Measurements from ENCODE around the gene TBL1X.

TBL1X gene

DNA sequence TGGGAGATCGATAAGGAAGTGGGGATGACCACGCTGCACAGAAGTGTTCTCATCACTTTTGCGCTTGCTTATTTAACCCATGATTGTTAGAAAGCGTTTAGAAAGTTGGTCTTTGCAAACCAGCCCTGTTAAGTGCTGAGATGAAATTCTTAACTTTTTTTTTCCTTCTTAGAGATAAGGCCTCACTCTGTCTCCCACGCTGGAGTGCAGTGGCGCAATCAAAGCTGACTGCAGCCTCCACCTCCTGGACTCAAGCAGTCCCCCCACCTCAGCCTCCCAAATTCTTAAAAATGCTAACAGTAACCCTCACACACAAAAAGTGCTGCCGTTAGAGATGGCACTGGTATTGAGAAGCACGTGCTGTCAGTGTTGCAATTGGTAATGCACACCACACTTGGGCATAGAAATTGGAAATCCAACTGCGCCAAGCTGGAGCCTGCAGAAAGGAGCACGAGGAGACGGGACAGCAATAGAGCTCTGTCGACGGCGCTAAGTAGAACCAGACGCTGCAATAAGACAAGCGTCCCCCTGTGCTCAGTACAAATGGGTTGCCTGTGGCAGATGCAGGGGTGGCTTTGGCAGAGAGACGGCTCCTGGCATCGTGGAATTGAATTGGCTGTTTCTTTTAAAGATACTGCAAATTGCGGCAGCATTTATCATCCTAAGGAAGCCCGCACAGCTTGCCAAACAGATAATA lies 113.4 kb downstream of the TBL1X start:
- in situ Hi-C loops (cut with MboI; ENCODE audit: low sequenced_read_pairs), result no loop called here

DNA sequence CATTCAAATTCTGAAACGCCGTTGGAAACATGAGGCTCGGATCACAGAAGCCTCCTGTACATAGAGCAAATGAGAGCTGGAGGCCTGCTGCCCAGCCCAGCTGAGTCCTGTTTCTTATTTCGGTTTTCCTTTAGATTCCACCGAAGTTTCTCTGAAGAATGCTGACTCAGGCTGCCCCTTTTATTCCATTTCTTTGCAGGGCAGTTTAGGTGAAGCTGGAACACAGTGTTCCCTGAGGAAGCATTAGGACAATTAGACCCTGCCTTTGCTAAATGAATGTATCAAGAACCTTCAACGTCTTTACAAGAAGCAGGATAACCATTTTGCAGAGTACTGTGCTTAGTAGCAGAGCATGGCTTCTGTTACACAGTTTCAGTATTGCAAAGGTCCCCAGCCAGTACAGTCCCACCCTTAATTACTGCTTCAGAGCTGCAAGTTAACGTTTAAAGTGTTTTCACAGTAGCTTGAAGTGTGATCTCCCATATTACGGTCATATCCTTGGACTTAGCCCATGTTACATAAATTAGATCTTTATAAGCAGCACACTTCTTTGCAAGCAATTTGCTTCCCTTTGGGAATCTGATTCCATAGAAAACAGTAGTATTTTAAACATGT lies 117.0 kb downstream of the TBL1X start:
- in situ Hi-C loops (cut with MboI; ENCODE audit: low sequenced_read_pairs), result no loop called here

- in situ Hi-C loops (cut with MboI; ENCODE audit: low sequenced_read_pairs), result no loop called here
Observed at GRCh38 chrX:9582956-9583355, 118.1 kb downstream of the TBL1X start.

- in situ Hi-C loops (cut with MboI; ENCODE audit: low sequenced_read_pairs), result no loop called here
Observed at GRCh38 chrX:9586992-9587392, 122.1 kb downstream of the TBL1X start.

- in situ Hi-C loops (cut with MboI; ENCODE audit: low sequenced_read_pairs), result no loop called here
Observed at GRCh38 chrX:9587642-9588041, 122.8 kb downstream of the TBL1X start.

DNA sequence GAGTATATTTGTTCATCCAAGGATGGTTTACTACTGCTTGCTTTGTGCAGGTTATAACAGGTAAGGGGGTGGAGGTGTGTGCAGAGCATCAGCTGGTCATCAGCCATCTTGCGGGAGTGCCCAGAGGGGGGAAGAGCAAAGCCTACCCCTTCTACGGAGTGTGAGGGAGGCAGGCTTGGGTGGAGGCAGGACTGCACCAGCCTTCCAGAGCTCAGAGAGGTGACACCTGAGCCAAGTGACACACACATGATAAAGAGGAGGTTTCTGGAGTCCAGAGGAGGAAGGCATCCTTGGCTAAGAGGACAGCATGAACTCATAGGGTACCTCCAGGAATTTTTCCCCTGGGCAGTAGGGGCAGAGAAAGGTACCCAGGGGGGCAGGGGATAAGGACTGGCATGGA lies 126.6 kb downstream of the TBL1X start:
- in situ Hi-C loops (cut with MboI; ENCODE audit: low sequenced_read_pairs), result no loop called here

- in situ Hi-C loops (cut with MboI; ENCODE audit: low sequenced_read_pairs), result no loop called here
Observed at GRCh38 chrX:9593756-9594155, 128.9 kb downstream of the TBL1X start.

- in situ Hi-C loops (cut with MboI; ENCODE audit: low sequenced_read_pairs), result no loop called here
Observed at GRCh38 chrX:9595174-9595573, 130.3 kb downstream of the TBL1X start.

GRCh38 chrX:9596837-9597236 lies 132.0 kb downstream of the TBL1X start:
- in situ Hi-C loops (cut with MboI; ENCODE audit: low sequenced_read_pairs), result no loop called here

DNA sequence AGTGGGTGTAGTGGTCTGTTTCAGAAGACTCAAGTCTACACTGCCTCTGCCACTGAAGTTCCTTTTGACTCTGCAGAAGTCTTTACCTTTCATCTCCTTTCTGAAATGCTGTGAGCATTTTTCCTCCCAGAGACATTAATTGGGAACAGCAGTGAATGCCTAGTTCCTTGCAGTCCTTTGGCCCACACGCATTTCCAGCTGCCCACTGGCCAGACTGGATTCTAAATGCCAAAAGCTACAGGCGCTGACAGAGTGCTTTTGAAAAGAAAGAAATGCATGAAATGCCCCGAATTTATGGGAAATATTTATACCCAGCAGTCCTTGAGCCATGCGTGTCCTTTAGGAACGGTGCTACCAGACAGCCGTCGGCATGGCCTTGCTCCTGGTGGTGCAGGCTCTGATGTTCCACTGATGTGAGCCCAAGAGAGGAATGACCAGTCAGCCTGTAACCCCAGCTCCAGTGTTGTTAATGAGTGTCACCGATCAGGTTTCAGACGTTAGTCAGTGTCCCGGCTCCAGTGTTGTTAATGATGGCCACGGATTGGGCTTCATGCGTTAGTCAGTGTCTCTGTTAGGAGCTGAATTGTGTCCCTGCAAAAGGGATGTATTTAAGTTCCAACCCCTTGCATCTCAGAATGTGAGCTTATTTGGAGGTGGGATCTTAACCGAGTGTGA lies 132.6 kb downstream of the TBL1X start:
- in situ Hi-C loops (cut with MboI; ENCODE audit: low sequenced_read_pairs), result no loop called here

GRCh38 chrX:9598344-9598743 lies 133.5 kb downstream of the TBL1X start:
- in situ Hi-C loops (cut with MboI; ENCODE audit: low sequenced_read_pairs), result no loop called here

GRCh38 chrX:9604111-9604907 lies 139.5 kb downstream of the TBL1X start:
- in situ Hi-C loops (cut with MboI; ENCODE audit: low sequenced_read_pairs), result no loop called here

DNA sequence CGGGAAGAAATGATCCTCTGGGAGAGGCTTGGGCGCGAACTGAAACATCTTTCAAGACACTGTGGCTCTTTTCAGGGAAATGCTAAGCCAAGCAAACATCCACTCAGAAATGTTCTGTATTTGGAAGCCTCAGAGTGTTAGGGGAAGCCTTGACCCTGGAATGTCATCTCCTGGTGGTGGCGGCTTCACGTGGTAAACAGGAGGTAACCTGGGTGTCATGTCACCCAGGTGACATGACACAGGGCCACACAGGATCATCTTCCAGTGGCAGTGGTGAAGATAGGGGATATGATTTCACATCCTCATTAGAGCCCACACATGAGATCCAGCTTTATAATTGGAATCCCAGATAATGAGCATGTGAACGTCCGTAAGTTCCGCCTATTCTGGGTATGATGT lies 140.0 kb downstream of the TBL1X start:
- in situ Hi-C loops (cut with MboI; ENCODE audit: low sequenced_read_pairs), result no loop called here

DNA sequence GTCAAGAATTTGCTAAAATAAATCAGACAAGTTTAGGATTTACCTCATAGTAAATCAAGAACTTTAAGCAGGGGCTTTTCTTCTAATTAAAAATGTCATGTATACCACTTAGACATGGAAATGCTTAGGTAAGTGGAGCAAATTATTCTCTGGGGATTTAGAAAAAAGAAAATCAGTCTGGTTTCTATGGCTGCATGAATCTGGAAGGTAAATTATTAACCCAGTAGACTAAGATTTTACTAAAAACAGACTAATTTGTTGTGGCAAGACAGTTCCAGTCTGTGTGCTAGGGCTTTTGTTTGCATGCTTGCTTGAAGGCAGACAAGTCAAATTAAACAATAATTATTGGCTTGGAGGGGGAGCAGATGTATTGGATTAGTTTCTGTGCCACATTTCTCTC lies 140.6 kb downstream of the TBL1X start:
- in situ Hi-C loops (cut with MboI; ENCODE audit: low sequenced_read_pairs), result no loop called here

DNA sequence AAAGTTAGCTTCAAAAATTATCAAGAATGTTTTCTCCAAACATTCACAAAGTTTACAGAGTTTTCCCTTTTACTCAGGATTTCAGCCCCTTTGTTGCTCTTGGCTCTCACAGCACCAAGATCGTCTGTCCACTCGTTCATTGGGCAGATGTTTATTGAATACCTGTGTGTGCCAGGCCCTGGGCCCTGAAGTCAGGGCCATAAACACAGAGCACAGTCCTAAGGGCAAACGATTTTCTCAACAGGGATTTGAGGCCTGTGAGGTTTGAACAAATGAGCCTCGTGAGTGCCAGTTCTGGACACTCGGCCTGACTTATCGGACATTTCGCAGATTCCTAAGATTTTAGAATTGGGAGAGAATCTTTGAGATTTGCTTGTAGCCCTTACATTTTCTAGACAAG lies 142.1 kb downstream of the TBL1X start:
- in situ Hi-C loops (cut with MboI; ENCODE audit: low sequenced_read_pairs), result no loop called here

DNA sequence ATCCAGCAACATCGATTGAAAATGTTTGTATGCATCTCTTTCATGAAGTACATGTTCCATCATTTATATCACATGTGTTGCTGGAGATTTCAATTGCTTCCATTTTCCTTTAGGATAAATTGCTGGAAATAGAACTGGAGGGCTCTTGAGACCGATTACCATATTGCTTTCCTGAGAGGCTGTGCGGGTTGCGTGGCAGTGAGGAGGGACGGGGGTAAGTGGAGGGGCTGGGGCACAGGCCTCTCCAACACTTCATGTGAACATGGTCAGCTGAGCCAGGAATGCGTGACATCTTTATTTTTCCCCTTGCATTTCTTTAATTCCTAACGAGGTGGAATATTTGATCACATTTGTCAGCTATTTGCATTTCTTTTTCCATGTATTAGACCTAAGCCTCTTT lies 144.6 kb downstream of the TBL1X start:
- in situ Hi-C loops (cut with MboI; ENCODE audit: low sequenced_read_pairs), result no loop called here

GRCh38 chrX:9609987-9610386 lies 145.1 kb downstream of the TBL1X start:
- in situ Hi-C loops (cut with MboI; ENCODE audit: low sequenced_read_pairs), result no loop called here

- in situ Hi-C loops (cut with MboI; ENCODE audit: low sequenced_read_pairs), result no loop called here
Observed at GRCh38 chrX:9610771-9611392, 146.0 kb downstream of the TBL1X start.

DNA sequence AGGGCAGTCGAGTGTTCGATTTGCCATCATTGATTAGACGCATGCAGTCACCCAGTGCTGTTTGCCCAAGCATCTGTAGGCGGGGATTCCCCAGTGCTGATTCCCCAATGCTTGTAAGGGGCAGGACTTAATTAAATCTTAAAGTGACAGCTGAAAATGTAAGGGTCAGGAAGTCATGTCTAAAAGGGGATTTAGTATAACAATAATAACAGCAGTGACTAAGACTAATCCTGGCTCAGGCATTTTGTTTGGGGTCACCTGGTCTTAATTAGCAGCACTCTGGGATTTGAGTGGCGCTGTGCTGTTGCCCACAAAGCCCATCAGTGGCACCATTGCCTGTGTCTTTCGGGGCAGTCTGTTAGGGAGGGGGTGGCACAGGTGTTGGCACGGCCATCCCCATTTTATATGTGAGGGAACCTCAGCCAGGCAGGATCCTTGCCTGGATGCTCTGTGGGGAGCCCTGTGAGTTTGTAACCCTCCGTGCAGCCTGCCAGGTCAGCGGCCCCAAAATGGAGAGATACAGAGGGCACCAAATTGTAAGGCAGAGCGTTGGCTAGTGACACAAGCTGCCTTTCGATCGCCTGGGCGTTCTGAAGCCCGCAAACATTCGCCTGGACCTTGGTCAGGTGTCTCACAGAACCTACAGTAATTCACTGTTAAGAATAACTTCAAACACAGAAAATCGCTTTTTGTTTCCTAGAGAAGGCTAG lies 146.7 kb downstream of the TBL1X start:
- in situ Hi-C loops (cut with MboI; ENCODE audit: low sequenced_read_pairs), result no loop called here

GRCh38 chrX:9612146-9612505 lies 147.3 kb downstream of the TBL1X start:
- in situ Hi-C loops (cut with MboI; ENCODE audit: low sequenced_read_pairs), result no loop called here

DNA sequence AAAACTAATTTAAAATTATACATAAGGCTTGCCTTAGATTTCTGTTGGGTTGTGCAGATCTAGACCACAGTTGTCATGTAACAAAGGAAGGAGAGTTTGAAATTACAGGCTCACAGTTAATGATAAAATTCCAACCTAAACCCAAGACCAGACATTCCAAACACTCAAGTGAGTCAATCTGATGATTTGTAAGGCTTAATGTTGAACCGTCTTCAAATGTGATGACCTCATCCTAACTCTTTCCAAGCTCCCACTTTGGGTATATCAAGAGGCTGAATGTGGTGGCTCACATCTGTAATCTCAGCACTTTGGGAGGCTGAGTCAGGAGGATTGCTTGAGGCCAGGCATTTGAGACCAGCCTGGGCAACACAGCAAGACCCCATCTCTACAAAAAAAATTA lies 149.2 kb downstream of the TBL1X start:
- in situ Hi-C loops (cut with MboI; ENCODE audit: low sequenced_read_pairs), result no loop called here
